ENCODE data around the gene CFAP97. TPM values are rescaled to one million over a fixed set of nuclear protein-coding genes. Genes with fewer than 3 reads are reported as not detected.
A peak's percentile ranks its signal among the peaks of the same experiment; 100 is the strongest.

The CFAP97 gene
- polyA plus RNA-seq, 1 experiment: 51.1 TPM

DNA sequence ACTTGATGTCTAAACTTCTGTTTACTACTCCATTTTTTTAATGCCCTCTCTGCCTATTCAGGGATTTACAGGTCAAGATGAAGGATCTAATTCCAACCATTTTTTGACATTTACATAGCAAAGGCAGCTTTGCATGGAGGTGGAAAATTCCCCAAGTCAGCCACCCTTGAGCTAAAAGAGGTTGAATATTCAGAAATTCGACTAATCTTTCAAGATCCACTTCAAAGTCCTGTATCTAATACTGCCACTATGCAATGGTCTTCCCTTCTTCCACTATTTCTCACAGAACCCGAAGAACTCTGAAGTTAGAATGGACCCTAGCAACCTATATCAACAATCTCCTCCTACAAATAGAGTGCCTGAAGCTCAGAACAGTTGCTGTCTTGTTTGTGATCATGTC, 21.6 kb downstream of the CFAP97 start:
- ChIA-PET POLR2A (no interaction called here), CTCF (interaction anchor here (0.8 to 5.0 kb wide), 6 partner anchors 8 to 142 kb away, joined by 3 to 58 read pairs (median 4); no protein-coding TSS in a partner anchor)

GRCh38 chr4:185179488-185179887, 24.3 kb downstream of the CFAP97 start:
- TF ChIP-seq, protein P1, sequence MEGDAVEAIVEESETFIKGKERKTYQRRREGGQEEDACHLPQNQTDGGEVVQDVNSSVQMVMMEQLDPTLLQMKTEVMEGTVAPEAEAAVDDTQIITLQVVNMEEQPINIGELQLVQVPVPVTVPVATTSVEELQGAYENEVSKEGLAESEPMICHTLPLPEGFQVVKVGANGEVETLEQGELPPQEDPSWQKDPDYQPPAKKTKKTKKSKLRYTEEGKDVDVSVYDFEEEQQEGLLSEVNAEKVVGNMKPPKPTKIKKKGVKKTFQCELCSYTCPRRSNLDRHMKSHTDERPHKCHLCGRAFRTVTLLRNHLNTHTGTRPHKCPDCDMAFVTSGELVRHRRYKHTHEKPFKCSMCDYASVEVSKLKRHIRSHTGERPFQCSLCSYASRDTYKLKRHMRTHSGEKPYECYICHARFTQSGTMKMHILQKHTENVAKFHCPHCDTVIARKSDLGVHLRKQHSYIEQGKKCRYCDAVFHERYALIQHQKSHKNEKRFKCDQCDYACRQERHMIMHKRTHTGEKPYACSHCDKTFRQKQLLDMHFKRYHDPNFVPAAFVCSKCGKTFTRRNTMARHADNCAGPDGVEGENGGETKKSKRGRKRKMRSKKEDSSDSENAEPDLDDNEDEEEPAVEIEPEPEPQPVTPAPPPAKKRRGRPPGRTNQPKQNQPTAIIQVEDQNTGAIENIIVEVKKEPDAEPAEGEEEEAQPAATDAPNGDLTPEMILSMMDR (IDR thresholded peaks at IDR 0.05; ENCODE audit: low read depth, low read length): no peak
- H3K4me3 ChIP-seq (ENCODE audit: low read depth, low read length): no peak overlapping the region
- no peaks in the 10 kb centered on the region for H3K9me3 ChIP-seq (ENCODE audit: control insufficient read depth, insufficient read depth, low read length)
- ChIA-PET CTCF (no interaction called here), POLR2A (no interaction called here)
- no peak overlapping the region for H3K27ac ChIP-seq (ENCODE audit: low read depth, low read length)
- no peaks in the 10 kb centered on the region for H3K27me3 ChIP-seq (ENCODE audit: control insufficient read depth, insufficient read depth, low read length)
- no peak for DNase-seq (ENCODE audit: low read depth, low spot score)

More for the DNA sequence above, 21.6 kb downstream of the CFAP97 start:
- TF ChIP-seq, protein P1 (IDR thresholded peaks at IDR 0.05; ENCODE audit: low read depth, low read length): no peak
- H3K4me3 ChIP-seq (ENCODE audit: low read depth, low read length): no peak overlapping the region
- no peaks in the 10 kb centered on the region for H3K9me3 ChIP-seq (ENCODE audit: control insufficient read depth, insufficient read depth, low read length)
- H3K27me3 ChIP-seq (ENCODE audit: control insufficient read depth, insufficient read depth, low read length): no peaks in the 10 kb centered on the region
- no peak for DNase-seq (ENCODE audit: low read depth, low spot score)
- no peak overlapping the region for H3K27ac ChIP-seq (ENCODE audit: low read depth, low read length)

DNA sequence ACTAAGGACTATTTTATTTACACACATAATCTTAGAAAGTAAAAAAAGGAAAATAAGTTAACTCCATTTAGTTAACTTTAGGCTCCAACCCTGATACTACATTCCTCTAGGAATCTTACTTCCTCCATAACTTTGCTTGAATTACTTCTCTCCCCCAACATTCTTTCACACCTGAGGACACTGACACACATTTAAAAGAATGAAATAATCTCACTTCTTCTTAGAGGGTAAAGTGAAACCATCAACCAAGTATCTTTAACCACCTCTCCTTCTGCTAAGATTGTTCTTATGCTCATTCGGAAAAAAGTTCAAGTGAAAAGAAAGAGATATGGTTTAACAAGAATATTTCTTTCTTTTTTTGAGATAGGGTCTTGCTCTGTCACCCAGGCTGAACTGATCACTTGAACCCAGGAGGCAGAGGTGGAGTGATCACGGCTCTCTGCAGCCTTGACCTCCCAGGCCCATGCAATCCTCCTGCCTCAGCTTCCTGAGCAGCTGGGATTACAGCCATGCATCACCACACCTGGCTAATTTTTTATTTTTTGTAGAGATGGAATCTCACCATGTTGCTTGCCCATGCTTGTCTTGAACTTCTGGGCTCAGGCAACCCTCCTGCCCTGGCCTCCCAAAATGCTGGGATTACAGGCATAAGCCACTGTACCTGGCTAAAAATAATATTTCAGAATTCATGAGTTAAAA, 32.3 kb downstream of the CFAP97 start:
- Histone ChIP-seq H3K27me3 (ENCODE audit: control insufficient read depth, insufficient read depth, low read length) (no peaks in the 10 kb centered on the region), H3K9me3 (ENCODE audit: control insufficient read depth, insufficient read depth, low read length) (no peaks in the 10 kb centered on the region), H3K27ac (ENCODE audit: low read depth, low read length) (no peak overlapping the region), H3K4me3 (ENCODE audit: low read depth, low read length) (no peak overlapping the region)
- POLR2A ChIA-PET: no interaction called here
- TF ChIP-seq, protein P1 (IDR thresholded peaks at IDR 0.05; ENCODE audit: low read depth, low read length): no peak
- CTCF ChIA-PET: interaction anchor here (5.1 kb wide), 1 partner anchor 13 kb away, joined by 58 read pairs; no protein-coding TSS in a partner anchor
- DNase-seq (ENCODE audit: low read depth, low spot score): no peak

DNA sequence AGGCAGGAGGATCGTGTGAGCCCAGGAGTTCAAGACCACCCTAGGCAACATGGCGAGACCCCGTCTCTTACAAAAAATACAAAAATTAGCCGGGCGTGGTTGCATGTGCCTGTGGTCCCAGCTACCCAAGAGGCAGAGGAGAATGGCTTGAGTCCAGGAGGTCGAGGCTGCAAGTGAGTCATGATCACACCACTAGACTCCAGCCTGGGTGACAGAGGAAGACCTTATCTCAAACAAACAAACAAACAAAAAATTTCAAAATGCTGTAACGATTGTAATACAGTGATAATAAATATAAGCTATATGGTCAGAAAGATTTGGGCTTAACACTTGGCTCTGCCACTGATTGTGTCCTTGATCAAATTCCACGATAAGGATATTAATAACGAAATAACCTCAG, 36.6 kb downstream of the CFAP97 start:
- no peak for DNase-seq (ENCODE audit: low read depth, low spot score)
- Histone ChIP-seq H3K4me3 (ENCODE audit: low read depth, low read length) (no peak overlapping the region), H3K9me3 (ENCODE audit: control insufficient read depth, insufficient read depth, low read length) (no peaks in the 10 kb centered on the region), H3K27me3 (ENCODE audit: control insufficient read depth, insufficient read depth, low read length) (no peaks in the 10 kb centered on the region), H3K27ac (ENCODE audit: low read depth, low read length) (no peak overlapping the region)
- ChIA-PET CTCF (interaction anchor here (0.6 to 1.9 kb wide), 6 partner anchors 12 to 871 kb away, joined by 3 to 8 read pairs (median 3); no protein-coding TSS in a partner anchor), POLR2A (no interaction called here)
- TF ChIP-seq, protein P1 (IDR thresholded peaks at IDR 0.05; ENCODE audit: low read depth, low read length): no peak

DNA sequence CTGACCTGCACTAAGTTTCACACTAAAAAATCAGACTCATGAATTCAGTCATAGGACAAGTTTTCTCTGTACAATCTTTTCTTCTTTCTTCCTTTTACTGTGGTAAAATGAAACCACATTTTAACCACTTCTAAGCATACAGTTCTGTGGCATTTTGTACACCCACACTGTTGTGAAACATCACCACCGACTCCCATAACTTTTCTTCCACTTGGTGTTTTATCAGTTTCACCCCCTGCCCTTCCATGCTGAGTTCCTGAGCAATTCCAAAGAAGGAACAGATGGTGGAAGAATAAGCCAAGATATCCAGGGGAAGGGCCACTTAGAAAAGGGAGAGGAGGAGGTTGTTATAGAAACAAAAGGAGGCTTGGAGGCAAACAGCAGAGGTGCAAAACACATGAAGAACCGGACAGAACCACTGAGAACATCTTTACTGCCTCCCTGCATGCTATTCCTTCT, 38.2 kb downstream of the CFAP97 start:
- no peaks in the 10 kb centered on the region for H3K27me3 ChIP-seq (ENCODE audit: control insufficient read depth, insufficient read depth, low read length)
- no peak overlapping the region for H3K27ac ChIP-seq (ENCODE audit: low read depth, low read length)
- no peak overlapping the region for H3K4me3 ChIP-seq (ENCODE audit: low read depth, low read length)
- ChIA-PET CTCF (interaction anchor here (1.3 kb wide), 1 partner anchor 17 kb away, joined by 3 read pairs; no protein-coding TSS in a partner anchor), POLR2A (no interaction called here)
- H3K9me3 ChIP-seq (ENCODE audit: control insufficient read depth, insufficient read depth, low read length): no peaks in the 10 kb centered on the region
- TF ChIP-seq, protein P1 (IDR thresholded peaks at IDR 0.05; ENCODE audit: low read depth, low read length): no peak
- peak; percentile 46 for DNase-seq (ENCODE audit: low read depth, low spot score)

Data from AG04450 (cell line).